ENCODE measurements around the gene FYN. TPM values are rescaled to one million over a fixed set of nuclear protein-coding genes. Genes with fewer than 3 reads are reported as not detected.
A peak's percentile ranks its signal among the peaks of the same experiment; 100 is the strongest.

Gene FYN
- polyA plus RNA-seq, 3 donors from 2014 or later = 358 to 488 (median 414) TPM

- H3K4me1 Mint-ChIP-seq = peaks cover 0 to 54% of the 10 kb centered on the region in 2 donors
- H3K9me3 Mint-ChIP-seq = no peaks in the 10 kb centered on the region
- peak overlapping the region in 1 of 5 donors; percentile 48 for H3K4me3 Mint-ChIP-seq
- peaks cover 0 to 15% (median 3%) of the 10 kb centered on the region in 3 donors for H3K36me3 Mint-ChIP-seq
- peaks cover 2 to 7% (median 3%) of the 10 kb centered on the region in 3 donors for H3K27me3 Mint-ChIP-seq (ENCODE audit: low read depth in 3 of 3)
- peak overlapping the region in 5 of 6 donors; percentile 65 to 91 (median 74) for H3K27ac Mint-ChIP-seq
- DNase-seq = no peak
Measured at GRCh38 chr6:111831408-111831807, 41.8 kb downstream of the FYN start.

GRCh38 chr6:111829998-111830397 is 43.3 kb downstream of the FYN start:
- Mint-ChIP-seq H3K36me3 (peaks cover 0 to 12% (median 3%) of the 10 kb centered on the region in 3 donors), H3K27ac (peak overlapping the region in 5 of 6 donors; percentile 73 to 91 (median 79))

GRCh38 chr6:111829581-111829980 is 43.7 kb downstream of the FYN start:
- H3K4me3 Mint-ChIP-seq = peak overlapping the region in 2 of 5 donors; percentile 7 to 16
- peaks cover 0 to 71% of the 10 kb centered on the region in 2 donors for H3K4me1 Mint-ChIP-seq
- peak overlapping the region in 5 of 6 donors; percentile 73 to 87 (median 79) for H3K27ac Mint-ChIP-seq
- no peak for DNase-seq
- H3K9me3 Mint-ChIP-seq = no peaks in the 10 kb centered on the region
- H3K36me3 Mint-ChIP-seq = peaks cover 0 to 12% (median 3%) of the 10 kb centered on the region in 3 donors
- H3K27me3 Mint-ChIP-seq (ENCODE audit: low read depth in 3 of 3) = peaks cover 2 to 9% (median 2%) of the 10 kb centered on the region in 3 donors

More at GRCh38 chr6:111829998-111830397, 43.3 kb downstream of the FYN start:
- DNase-seq = no peak
- Mint-ChIP-seq H3K27me3 (ENCODE audit: low read depth in 3 of 3) (peaks cover 2 to 7% (median 2%) of the 10 kb centered on the region in 3 donors), H3K9me3 (no peaks in the 10 kb centered on the region), H3K4me3 (peak overlapping the region in 2 of 5 donors; percentile 0 to 7), H3K4me1 (peaks cover 0 to 67% of the 10 kb centered on the region in 2 donors)

GRCh38 chr6:111828809-111829208 is 44.4 kb downstream of the FYN start:
- Mint-ChIP-seq H3K4me3 (no peak overlapping the region), H3K9me3 (no peaks in the 10 kb centered on the region), H3K36me3 (peaks cover 0 to 12% (median 3%) of the 10 kb centered on the region in 3 donors), H3K27ac (peak overlapping the region in 5 of 6 donors; percentile 2 to 83 (median 78)), H3K4me1 (peaks cover 0 to 79% of the 10 kb centered on the region in 2 donors), H3K27me3 (ENCODE audit: low read depth in 3 of 3) (peaks cover 2 to 5% (median 2%) of the 10 kb centered on the region in 3 donors)
- DNase-seq = no peak

- Mint-ChIP-seq H3K9me3 (no peaks in the 10 kb centered on the region), H3K4me3 (no peak overlapping the region), H3K4me1 (peaks cover 9 to 89% of the 10 kb centered on the region in 2 donors), H3K27me3 (ENCODE audit: low read depth in 3 of 3) (peaks cover 2 to 6% (median 2%) of the 10 kb centered on the region in 3 donors), H3K27ac (peak overlapping the region; percentile 80 to 96 (median 90)), H3K36me3 (peaks cover 0 to 12% (median 3%) of the 10 kb centered on the region in 3 donors)
- DNase-seq = no peak
Measured at GRCh38 chr6:111825439-111826086, 47.7 kb downstream of the FYN start.

- peak overlapping the region; percentile 80 to 96 (median 90) for H3K27ac Mint-ChIP-seq
- peaks cover 2 to 6% (median 2%) of the 10 kb centered on the region in 3 donors for H3K27me3 Mint-ChIP-seq (ENCODE audit: low read depth in 3 of 3)
- no peaks in the 10 kb centered on the region for H3K9me3 Mint-ChIP-seq
- H3K36me3 Mint-ChIP-seq = peaks cover 0 to 12% (median 3%) of the 10 kb centered on the region in 3 donors
- peaks cover 16 to 83% of the 10 kb centered on the region in 2 donors for H3K4me1 Mint-ChIP-seq
- DNase-seq = no peak
- H3K4me3 Mint-ChIP-seq = peak overlapping the region; percentile 38 to 77 (median 52)
Measured at GRCh38 chr6:111824608-111825337, 48.5 kb downstream of the FYN start.

GRCh38 chr6:111823831-111824607 is 49.2 kb downstream of the FYN start:
- H3K4me3 Mint-ChIP-seq = peak overlapping the region; percentile 38 to 77 (median 52)
- no peak for DNase-seq
- peaks cover 24 to 83% of the 10 kb centered on the region in 2 donors for H3K4me1 Mint-ChIP-seq
- peak overlapping the region; percentile 80 to 96 (median 90) for H3K27ac Mint-ChIP-seq
- H3K9me3 Mint-ChIP-seq = no peaks in the 10 kb centered on the region
- peaks cover 2 to 7% (median 2%) of the 10 kb centered on the region in 3 donors for H3K27me3 Mint-ChIP-seq (ENCODE audit: low read depth in 3 of 3)
- H3K36me3 Mint-ChIP-seq = peaks cover 0 to 12% (median 0%) of the 10 kb centered on the region in 3 donors

GRCh38 chr6:111823012-111823411 is 50.2 kb downstream of the FYN start:
- H3K4me1 Mint-ChIP-seq = peaks cover 34 to 84% of the 10 kb centered on the region in 2 donors
- H3K36me3 Mint-ChIP-seq = peaks cover 0 to 4% (median 0%) of the 10 kb centered on the region in 3 donors
- H3K9me3 Mint-ChIP-seq = no peaks in the 10 kb centered on the region
- H3K4me3 Mint-ChIP-seq = peak overlapping the region; percentile 48 to 77 (median 63)
- peak overlapping the region; percentile 80 to 96 (median 90) for H3K27ac Mint-ChIP-seq
- H3K27me3 Mint-ChIP-seq (ENCODE audit: low read depth in 3 of 3) = peaks cover 0 to 6% (median 2%) of the 10 kb centered on the region in 3 donors
- DNase-seq = no peak

- H3K4me3 Mint-ChIP-seq = peak overlapping the region in 2 of 5 donors; percentile 22 to 74
- H3K36me3 Mint-ChIP-seq = peaks cover 0 to 3% (median 0%) of the 10 kb centered on the region in 3 donors
- H3K27ac Mint-ChIP-seq = peak overlapping the region in 5 of 6 donors; percentile 38 to 89 (median 82)
- peaks cover 0 to 4% (median 0%) of the 10 kb centered on the region in 3 donors for H3K27me3 Mint-ChIP-seq (ENCODE audit: low read depth in 3 of 3)
- H3K4me1 Mint-ChIP-seq = peaks cover 65 to 77% of the 10 kb centered on the region in 2 donors
- no peak for DNase-seq
- no peaks in the 10 kb centered on the region for H3K9me3 Mint-ChIP-seq
Measured at GRCh38 chr6:111819458-111819857, 53.8 kb downstream of the FYN start.

- Mint-ChIP-seq H3K36me3 (peaks cover 0 to 7% (median 0%) of the 10 kb centered on the region in 3 donors), H3K4me3 (peak overlapping the region; percentile 13 to 74 (median 36)), H3K27me3 (ENCODE audit: low read depth in 3 of 3) (peaks cover 0 to 4% (median 0%) of the 10 kb centered on the region in 3 donors), H3K9me3 (no peaks in the 10 kb centered on the region), H3K27ac (peak overlapping the region; percentile 38 to 89 (median 84)), H3K4me1 (peaks cover 73 to 74% of the 10 kb centered on the region in 2 donors)
- DNase-seq = no peak
Measured at GRCh38 chr6:111818539-111819226, 54.6 kb downstream of the FYN start.

- H3K4me3 Mint-ChIP-seq = peak overlapping the region in 2 of 5 donors; percentile 49 to 74
- H3K4me1 Mint-ChIP-seq = peaks cover 74 to 84% of the 10 kb centered on the region in 2 donors
- H3K27me3 Mint-ChIP-seq (ENCODE audit: low read depth in 3 of 3) = peaks cover 0 to 3% (median 3%) of the 10 kb centered on the region in 3 donors
- no peak for DNase-seq
- H3K36me3 Mint-ChIP-seq = peaks cover 0 to 15% (median 0%) of the 10 kb centered on the region in 3 donors
- peak overlapping the region; percentile 19 to 87 (median 79) for H3K27ac Mint-ChIP-seq
- H3K9me3 Mint-ChIP-seq = no peaks in the 10 kb centered on the region
Measured at GRCh38 chr6:111817451-111818120, 55.7 kb downstream of the FYN start.

- H3K36me3 Mint-ChIP-seq = peaks cover 9 to 26% (median 10%) of the 10 kb centered on the region in 3 donors
- H3K4me1 Mint-ChIP-seq = peaks cover 80 to 96% of the 10 kb centered on the region in 2 donors
- no peaks in the 10 kb centered on the region for H3K9me3 Mint-ChIP-seq
- H3K4me3 Mint-ChIP-seq = peak overlapping the region in 2 of 5 donors; percentile 46 to 56
- DNase-seq = no peak
- H3K27me3 Mint-ChIP-seq (ENCODE audit: low read depth in 3 of 3) = peaks cover 0 to 3% (median 2%) of the 10 kb centered on the region in 3 donors
- H3K27ac Mint-ChIP-seq = peak overlapping the region; percentile 31 to 91 (median 82)
Measured at GRCh38 chr6:111813677-111814310, 59.5 kb downstream of the FYN start.
